ENCODE data around the gene NSMCE4A.
"Not testable (repeated sequence)": the region's sequence is repeated elsewhere in the genome, so short reads cannot be mapped to it uniquely, and the experiment has no call there.

Gene NSMCE4A

GRCh38 chr10:121942749-121943416, 32.1 kb downstream of the NSMCE4A start:
- in situ Hi-C loops (cut with MboI; ENCODE audit: low sequenced_read_pairs), result no loop called here

DNA sequence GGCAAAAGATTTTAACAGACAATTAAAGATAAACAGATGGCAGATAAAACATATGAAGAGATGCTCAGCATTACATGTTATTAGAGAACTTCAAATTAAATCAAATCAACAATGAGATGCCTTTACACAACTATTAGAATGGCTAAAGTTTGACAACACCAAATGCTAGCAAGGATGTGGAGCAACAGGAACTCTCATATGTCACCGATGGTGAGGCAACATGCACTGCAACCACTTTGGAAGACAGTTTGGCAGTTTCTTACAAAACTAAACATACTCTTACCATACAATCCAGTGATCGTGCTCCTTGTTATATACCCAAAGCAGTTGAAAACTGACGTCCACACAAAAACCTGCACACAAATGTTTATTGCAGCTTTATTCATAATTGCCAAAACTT, 33.5 kb downstream of the NSMCE4A start:
- in situ Hi-C loops (cut with MboI; ENCODE audit: low sequenced_read_pairs), result no loop called here

DNA sequence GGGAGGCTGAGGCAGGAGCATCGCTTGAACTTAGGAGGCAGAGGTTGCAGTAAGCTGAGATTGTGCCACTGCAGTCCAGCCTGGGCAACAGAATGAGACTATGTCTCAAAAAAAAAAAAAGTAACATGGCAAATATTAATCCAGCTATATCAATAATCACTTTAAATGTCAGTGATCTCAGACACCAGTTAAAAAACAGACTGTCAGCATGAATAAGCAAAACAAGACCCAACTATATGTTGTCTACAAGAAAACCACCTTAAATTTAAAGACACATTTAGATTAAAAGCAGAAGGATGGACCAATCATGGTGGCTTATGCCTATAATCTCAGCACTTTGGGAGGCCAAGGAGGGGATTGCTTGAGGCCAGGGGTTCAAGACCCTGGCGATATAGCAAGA, 38.7 kb downstream of the NSMCE4A start:
- in situ Hi-C loops (cut with MboI; ENCODE audit: low sequenced_read_pairs), result no loop called here

GRCh38 chr10:121935702-121936101, 39.3 kb downstream of the NSMCE4A start:
- in situ Hi-C loops (cut with MboI; ENCODE audit: low sequenced_read_pairs), result no loop called here

DNA sequence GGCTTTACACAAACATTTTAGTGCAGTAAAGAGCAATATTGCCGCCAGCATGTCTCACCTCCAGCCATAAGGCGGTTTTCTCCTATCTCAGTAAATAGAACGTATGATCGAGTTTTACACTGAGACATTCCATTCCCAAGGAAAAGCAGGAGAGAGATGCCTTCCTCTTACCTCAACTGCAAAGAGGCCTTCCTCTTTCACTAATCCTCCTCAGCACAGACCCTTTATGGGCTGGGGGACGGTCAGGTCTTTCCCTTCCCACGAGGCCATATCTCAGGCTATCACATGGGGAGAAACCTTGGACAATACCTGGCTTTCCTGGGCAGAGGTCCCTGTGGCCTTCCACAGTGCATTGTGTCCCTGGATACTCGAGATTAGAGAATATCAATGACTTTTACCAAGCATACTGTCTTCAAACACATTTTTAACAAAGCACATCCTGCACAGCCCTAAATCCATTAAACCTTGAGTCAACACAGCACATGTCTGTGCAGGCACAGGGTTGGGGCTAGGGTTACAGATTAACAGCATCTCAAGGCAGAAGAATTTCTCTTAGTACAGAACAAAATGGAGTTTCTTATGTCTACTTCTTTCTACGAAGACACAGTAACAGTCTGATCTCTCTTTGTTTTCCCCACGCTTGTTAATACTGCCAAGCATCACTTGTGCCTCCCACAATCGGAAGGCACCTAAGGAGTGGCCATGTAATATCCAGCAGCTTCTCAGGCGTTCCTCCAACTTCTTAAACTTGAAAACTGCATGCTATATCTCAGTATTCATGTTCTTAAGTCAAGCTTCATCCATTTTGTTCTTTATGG, 44.5 kb downstream of the NSMCE4A start:
- in situ Hi-C loops (cut with MboI; ENCODE audit: low sequenced_read_pairs), result not testable (repeated sequence)

DNA sequence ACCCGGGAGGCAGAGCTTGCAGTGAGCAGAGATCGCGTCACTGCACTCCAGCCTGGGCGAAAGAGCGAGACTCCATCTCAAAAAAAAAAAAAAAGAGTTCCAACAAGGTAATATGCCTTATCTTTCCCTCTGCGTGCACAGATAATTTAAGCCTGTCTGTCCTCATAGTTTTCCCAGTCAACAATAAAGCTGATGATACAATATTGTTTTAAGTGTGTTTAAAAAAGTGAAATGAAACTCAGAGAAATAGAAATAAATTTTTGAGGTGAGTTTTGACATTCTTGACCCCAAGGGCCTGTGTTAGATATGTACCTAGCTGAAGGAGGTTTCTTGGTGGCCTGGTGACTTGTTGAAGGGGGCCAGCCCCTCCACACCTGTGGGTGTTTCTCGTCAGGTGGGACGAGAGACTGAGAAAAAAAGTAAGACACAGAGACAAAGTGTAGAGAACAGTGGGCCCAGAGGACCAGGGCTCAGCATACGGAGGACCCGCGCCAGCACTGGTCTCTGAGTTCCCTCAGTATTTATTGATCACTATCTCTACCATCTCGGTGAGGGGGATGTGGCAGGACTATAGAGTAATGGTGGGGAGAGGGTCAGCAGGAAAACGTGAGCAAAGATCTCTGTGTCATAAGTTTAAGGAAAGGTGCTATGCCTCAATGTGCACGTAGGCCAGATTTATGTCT, 45.3 kb downstream of the NSMCE4A start:
- in situ Hi-C loops (cut with MboI; ENCODE audit: low sequenced_read_pairs), result not testable (repeated sequence)

GRCh38 chr10:121928528-121928884, 46.5 kb downstream of the NSMCE4A start:
- in situ Hi-C loops (cut with MboI; ENCODE audit: low sequenced_read_pairs), result no loop called here

- in situ Hi-C loops (cut with MboI; ENCODE audit: low sequenced_read_pairs), result no loop called here
Measured at GRCh38 chr10:121927841-121928527, 47.0 kb downstream of the NSMCE4A start, which contains the start of gene ATE1. ATE1 (minus strand) TSS chr10:121928031; CDS start chr10:121927949, 82 bp downstream.

DNA sequence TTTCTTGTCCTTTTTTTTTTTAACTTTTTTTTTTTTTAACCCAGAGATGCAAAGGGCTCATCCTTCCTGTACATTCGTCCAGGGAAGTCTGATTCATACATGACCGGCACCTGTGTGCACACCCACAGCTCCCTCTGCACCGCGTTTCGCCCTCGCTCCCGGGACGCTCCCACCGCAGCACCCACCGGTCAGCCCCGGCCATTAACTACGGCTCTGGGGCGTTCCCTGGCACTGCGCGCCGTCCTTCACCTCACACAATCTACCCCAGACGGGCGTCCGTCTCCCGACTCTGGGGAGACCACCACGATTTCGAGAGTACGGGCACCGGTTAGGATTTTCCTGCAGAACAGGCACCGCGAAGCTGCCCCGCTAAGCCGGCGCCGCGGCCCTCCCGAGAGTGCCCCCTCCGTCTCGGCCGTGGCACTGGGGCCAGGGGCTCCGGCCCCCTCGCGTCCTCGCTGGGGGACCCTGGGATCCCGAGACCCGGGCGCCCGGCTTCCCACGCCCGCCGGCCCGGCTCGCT, 47.6 kb downstream of the NSMCE4A start:
- in situ Hi-C loops (cut with MboI; ENCODE audit: low sequenced_read_pairs), result no loop called here

- in situ Hi-C loops (cut with MboI; ENCODE audit: low sequenced_read_pairs), result no loop called here
Measured at GRCh38 chr10:121926671-121927317, 48.2 kb downstream of the NSMCE4A start.

DNA sequence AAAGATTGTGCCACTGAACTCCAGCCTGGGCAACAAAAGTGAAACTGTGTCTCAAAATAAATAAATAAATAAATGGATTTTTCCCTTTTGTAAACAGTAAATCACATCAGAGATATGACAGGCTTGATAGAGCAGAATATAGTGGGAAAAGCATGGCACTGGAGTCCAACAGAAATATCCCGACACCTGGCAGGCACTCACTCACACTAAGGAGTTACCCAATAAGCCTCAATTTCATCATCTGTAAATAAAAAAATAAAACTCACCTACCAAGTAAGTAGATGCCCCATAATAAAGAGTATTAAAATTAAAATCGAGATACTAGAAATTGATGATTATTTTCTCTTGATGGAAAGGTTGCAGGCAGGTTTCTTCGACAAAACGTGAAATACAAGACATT, 48.9 kb downstream of the NSMCE4A start:
- in situ Hi-C loops (cut with MboI; ENCODE audit: low sequenced_read_pairs), result no loop called here

- in situ Hi-C loops (cut with MboI; ENCODE audit: low sequenced_read_pairs), result no loop called here
Measured at GRCh38 chr10:121921238-121921931, 53.6 kb downstream of the NSMCE4A start.

GRCh38 chr10:121919666-121920065, 55.4 kb downstream of the NSMCE4A start:
- in situ Hi-C loops (cut with MboI; ENCODE audit: low sequenced_read_pairs), result no loop called here

DNA sequence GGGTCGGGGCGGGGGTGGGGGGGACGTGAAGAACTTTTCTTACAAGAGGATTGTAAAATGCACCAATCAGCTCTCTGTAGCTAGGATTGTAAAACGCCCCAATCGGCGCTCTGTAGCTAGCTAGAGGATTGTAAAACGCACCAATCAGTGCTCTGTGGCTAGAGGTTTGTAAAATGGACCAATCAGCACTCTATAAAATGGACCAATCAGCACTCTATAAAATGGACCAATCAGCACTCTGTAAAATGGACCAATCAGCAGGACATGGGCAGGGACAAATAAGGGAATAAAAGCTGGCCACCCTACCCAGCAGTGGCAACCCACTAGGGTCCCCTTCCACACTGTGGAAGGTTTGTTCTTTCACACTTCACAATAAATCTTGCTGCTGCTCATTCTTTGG, 56.2 kb downstream of the NSMCE4A start:
- in situ Hi-C loops (cut with MboI; ENCODE audit: low sequenced_read_pairs), result not testable (repeated sequence)

- in situ Hi-C loops (cut with MboI; ENCODE audit: low sequenced_read_pairs), result no loop called here
Measured at GRCh38 chr10:121914661-121915060, 60.4 kb downstream of the NSMCE4A start.

GRCh38 chr10:121911421-121911697, 63.7 kb downstream of the NSMCE4A start:
- in situ Hi-C loops (cut with MboI; ENCODE audit: low sequenced_read_pairs), result no loop called here

GRCh38 chr10:121910673-121911420, 64.2 kb downstream of the NSMCE4A start:
- in situ Hi-C loops (cut with MboI; ENCODE audit: low sequenced_read_pairs), result no loop called here
